Measurements from ENCODE around the gene ETV2.
"Not testable (repeated sequence)": the region's sequence is repeated elsewhere in the genome, so short reads cannot be mapped to it uniquely, and the experiment has no call there.

The ETV2 gene

GRCh38 chr19:35661995-35662340 lies 20.4 kb downstream of the ETV2 start:
- no peak for DNase-seq

- DNase-seq = no peak
Measured at GRCh38 chr19:35663981-35664380, 22.4 kb downstream of the ETV2 start.

GRCh38 chr19:35665157-35665556 lies 23.6 kb downstream of the ETV2 start:
- DNase-seq = no peak

- no peak for DNase-seq
Measured at GRCh38 chr19:35665604-35666003, 24.1 kb downstream of the ETV2 start.

- DNase-seq = no peak
Measured at GRCh38 chr19:35666251-35666913, 24.8 kb downstream of the ETV2 start, which contains the start of gene UPK1A. Gene UPK1A (plus strand): TSS chr19:35666517. CDS start chr19:35666813, 296 bp downstream.

- no peak for DNase-seq
Measured at GRCh38 chr19:35669566-35669965, 28.0 kb downstream of the ETV2 start.

GRCh38 chr19:35669974-35670373 lies 28.4 kb downstream of the ETV2 start:
- peak; percentile 41 for DNase-seq

GRCh38 chr19:35670686-35671085 lies 29.1 kb downstream of the ETV2 start:
- no peak for DNase-seq

- peak; percentile 39 for DNase-seq
Measured at GRCh38 chr19:35671818-35672217, 30.3 kb downstream of the ETV2 start.

- peak; percentile 92 for DNase-seq
Measured at GRCh38 chr19:35673121-35673804, 31.7 kb downstream of the ETV2 start.

GRCh38 chr19:35675589-35676140 lies 34.1 kb downstream of the ETV2 start:
- no peak for DNase-seq

- DNase-seq = no peak
Measured at GRCh38 chr19:35689836-35690235, 48.3 kb downstream of the ETV2 start.

- DNase-seq = not testable (repeated sequence)
Measured at GRCh38 chr19:35691106-35691505, 49.6 kb downstream of the ETV2 start.

- DNase-seq = peak; percentile 60
Measured at GRCh38 chr19:35692010-35692409, 50.5 kb downstream of the ETV2 start.

- DNase-seq = no peak
Measured at GRCh38 chr19:35693422-35693821, 51.9 kb downstream of the ETV2 start.

- DNase-seq = peak; percentile 95
Measured at GRCh38 chr19:35693835-35694599, 52.5 kb downstream of the ETV2 start.

Data from DMS53 (cell line).